ENCODE results near the gene RAB4B.
"Not testable (repeated sequence)": the region's sequence is repeated elsewhere in the genome, so short reads cannot be mapped to it uniquely, and the experiment has no call there.

Gene RAB4B

GRCh38 chr19:40781140-40781539 is 3.1 kb downstream of the RAB4B start:
- no peak for DNase-seq

GRCh38 chr19:40783711-40784110 is 5.7 kb downstream of the RAB4B start:
- no peak for DNase-seq

- not testable (repeated sequence) for DNase-seq
Observed at GRCh38 chr19:40784146-40784545, 6.1 kb downstream of the RAB4B start.

- DNase-seq, result no peak
Observed at GRCh38 chr19:40785526-40785925, 7.5 kb downstream of the RAB4B start.

GRCh38 chr19:40786060-40787037 is 8.3 kb downstream of the RAB4B start:
- DNase-seq, result no peak

- DNase-seq, result no peak
Observed at GRCh38 chr19:40791349-40791748, 13.3 kb downstream of the RAB4B start.

GRCh38 chr19:40791996-40792395 is 13.9 kb downstream of the RAB4B start:
- DNase-seq, result no peak

GRCh38 chr19:40797166-40797962 is 19.3 kb downstream of the RAB4B start:
- no peak for DNase-seq

- DNase-seq, result no peak
Observed at GRCh38 chr19:40797963-40798682, 20.1 kb downstream of the RAB4B start.

- peak; percentile 99 for DNase-seq
Observed at GRCh38 chr19:40798683-40799557, 20.9 kb downstream of the RAB4B start, which contains the start of gene EGLN2. EGLN2 (plus strand) TSS chr19:40799191; CDS start chr19:40800573, 1,382 bp downstream.

GRCh38 chr19:40799558-40800338 is 21.7 kb downstream of the RAB4B start:
- DNase-seq, result no peak

GRCh38 chr19:40800339-40800996 is 22.4 kb downstream of the RAB4B start:
- DNase-seq, result no peak

GRCh38 chr19:40800997-40801377 is 22.9 kb downstream of the RAB4B start:
- no peak for DNase-seq

- DNase-seq, result no peak
Observed at GRCh38 chr19:40801426-40802299, 23.6 kb downstream of the RAB4B start.

- peak; percentile 7 for DNase-seq
Observed at GRCh38 chr19:40802300-40803169, 24.5 kb downstream of the RAB4B start.

GRCh38 chr19:40803170-40803856 is 25.3 kb downstream of the RAB4B start:
- no peak for DNase-seq

- DNase-seq, result no peak
Observed at GRCh38 chr19:40803857-40804782, 26.1 kb downstream of the RAB4B start.

Measured in NCI-H2171 (cell line).